Middle frontal gyrus (tissue), 1 donor: ENCODE measurements around the gene SSMEM1.
"Not testable (repeated sequence)": the region's sequence is repeated elsewhere in the genome, so short reads cannot be mapped to it uniquely, and the experiment has no call there.

ENCODE experiments used
- DNase-seq: peaks from one replicate; pipeline ENCODE4 v3.0.0-alpha.2; 2015; ENCODE audit warnings: low spot score; ENCODE audit errors: extremely low spot score

The SSMEM1 gene

DNA sequence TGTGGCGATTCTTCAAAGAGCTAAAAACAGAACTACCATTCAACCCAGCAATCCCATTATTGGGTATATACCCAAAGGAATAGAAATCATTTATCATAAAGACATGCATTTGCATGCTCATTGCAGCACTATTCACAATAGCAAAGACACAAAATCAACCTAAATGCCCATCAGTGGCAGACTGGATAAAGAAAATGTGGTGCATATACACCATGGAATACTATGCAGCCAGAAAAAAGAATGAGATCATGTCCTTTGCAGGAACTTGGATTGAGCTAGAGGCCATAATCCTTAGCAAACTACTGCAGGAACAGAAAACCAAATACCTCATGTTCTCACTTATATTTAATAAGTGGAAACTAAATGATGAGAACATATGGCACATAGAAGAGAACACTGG, 38.8 kb downstream of the SSMEM1 start:
- DNase-seq, result not testable (repeated sequence)

DNA sequence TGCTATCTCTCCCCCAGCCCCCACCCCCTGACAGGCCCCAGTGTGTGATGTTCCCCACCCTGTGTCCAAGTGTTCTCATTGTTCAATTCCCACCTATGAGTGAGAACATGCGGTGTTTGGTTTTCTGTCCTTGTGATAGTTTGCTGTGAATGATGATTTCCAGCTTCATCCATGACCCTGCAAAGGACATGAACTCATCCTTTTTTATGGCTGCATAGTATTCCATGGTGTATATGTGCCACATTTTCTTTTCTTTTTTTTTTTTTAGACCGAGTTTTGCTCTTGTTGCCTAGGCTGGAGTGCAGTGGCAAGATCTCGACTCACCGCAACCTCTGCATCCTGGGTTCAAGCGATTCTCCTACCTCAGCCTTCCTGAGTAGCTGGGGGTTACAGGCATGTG, 41.2 kb downstream of the SSMEM1 start:
- DNase-seq, result not testable (repeated sequence)

- DNase-seq, result not testable (repeated sequence)
Measured at GRCh38 chr7:130249626-130250025, 42.0 kb downstream of the SSMEM1 start.

DNA sequence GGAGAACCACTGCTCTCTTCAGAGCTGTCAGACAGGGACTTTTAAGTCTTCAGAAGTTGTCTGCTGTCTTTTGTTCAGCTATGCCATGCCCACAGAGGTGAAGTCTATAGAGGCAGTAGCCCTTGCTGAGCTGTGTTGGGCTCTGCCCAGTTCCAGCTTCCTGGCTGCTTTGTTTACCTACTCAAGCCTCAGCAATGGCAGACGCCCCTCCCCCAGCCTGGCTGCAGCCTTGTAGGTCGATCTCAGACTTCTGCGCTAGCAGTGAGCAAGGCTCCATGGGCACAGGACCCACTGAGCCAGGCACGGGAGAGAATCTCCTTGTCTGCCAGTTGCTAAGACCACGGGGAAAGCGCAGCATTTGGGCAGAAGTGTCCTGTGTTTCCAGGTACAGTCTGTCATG, 46.9 kb downstream of the SSMEM1 start:
- DNase-seq, result no peak

GRCh38 chr7:130256704-130257103, 49.0 kb downstream of the SSMEM1 start:
- DNase-seq, result no peak

DNA sequence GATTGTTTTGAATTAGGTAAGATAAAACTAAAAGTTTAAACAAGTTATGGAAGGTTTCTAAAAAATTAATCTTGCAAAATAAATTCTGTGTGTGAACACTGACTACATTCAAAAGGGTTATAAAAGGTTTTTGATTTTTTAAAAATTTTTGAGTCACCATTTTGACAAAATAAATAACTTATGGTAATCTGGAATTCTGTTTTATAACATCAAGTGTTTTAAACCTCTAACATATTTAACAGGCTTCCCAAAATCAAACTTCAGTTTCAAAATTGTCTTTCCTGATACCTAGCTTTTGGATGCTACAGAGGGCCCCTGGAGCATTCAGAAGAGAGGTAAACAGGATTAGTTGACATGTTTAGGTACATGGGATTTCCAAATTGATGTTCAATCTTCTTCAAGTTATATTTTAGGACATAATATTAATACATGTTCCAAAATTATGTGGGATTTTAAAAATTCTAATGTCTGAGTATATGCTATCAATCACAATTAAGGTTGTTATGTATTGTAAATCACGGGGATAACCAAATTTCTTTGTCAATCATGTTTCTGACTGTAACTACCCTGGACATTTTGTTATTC, 50.9 kb downstream of the SSMEM1 start:
- no peak for DNase-seq

- no peak for DNase-seq
Measured at GRCh38 chr7:130262448-130262847, 54.8 kb downstream of the SSMEM1 start.

- DNase-seq, result no peak
Measured at GRCh38 chr7:130263130-130263529, 55.5 kb downstream of the SSMEM1 start.
